ENCODE results near the gene MVP.
"Not testable (repeated sequence)": the region's sequence is repeated elsewhere in the genome, so short reads cannot be mapped to it uniquely, and the experiment has no call there.

The MVP gene

GRCh38 chr16:29843931-29844330, 23.7 kb downstream of the MVP start:
- no peak for DNase-seq (ENCODE audit: low read depth)

- no peak for DNase-seq (ENCODE audit: low read depth)
Measured at GRCh38 chr16:29844575-29845331, 24.5 kb downstream of the MVP start.

GRCh38 chr16:29845656-29846055, 25.4 kb downstream of the MVP start:
- no peak for DNase-seq (ENCODE audit: low read depth)

- DNase-seq (ENCODE audit: low read depth), result peak; percentile 75
Measured at GRCh38 chr16:29848420-29849297, 28.4 kb downstream of the MVP start.

GRCh38 chr16:29849505-29849904, 29.2 kb downstream of the MVP start:
- DNase-seq (ENCODE audit: low read depth), result no peak

- DNase-seq (ENCODE audit: low read depth), result no peak
Measured at GRCh38 chr16:29850998-29851397, 30.7 kb downstream of the MVP start.

- no peak for DNase-seq (ENCODE audit: low read depth)
Measured at GRCh38 chr16:29852654-29853053, 32.4 kb downstream of the MVP start.

GRCh38 chr16:29854520-29855100, 34.3 kb downstream of the MVP start:
- DNase-seq (ENCODE audit: low read depth), result no peak

- no peak for DNase-seq (ENCODE audit: low read depth)
Measured at GRCh38 chr16:29857133-29857760, 37.0 kb downstream of the MVP start.

- DNase-seq (ENCODE audit: low read depth), result no peak
Measured at GRCh38 chr16:29858149-29858849, 38.0 kb downstream of the MVP start.

- DNase-seq (ENCODE audit: low read depth), result no peak
Measured at GRCh38 chr16:29858974-29859373, 38.7 kb downstream of the MVP start.

GRCh38 chr16:29860218-29860617, 40.0 kb downstream of the MVP start:
- no peak for DNase-seq (ENCODE audit: low read depth)

GRCh38 chr16:29862383-29862883, 42.2 kb downstream of the MVP start:
- no peak for DNase-seq (ENCODE audit: low read depth)

- DNase-seq (ENCODE audit: low read depth), result peak; percentile 90
Measured at GRCh38 chr16:29862884-29863668, 42.8 kb downstream of the MVP start, which contains the start of gene CDIPT. CDIPT (minus strand) TSS chr16:29863226; CDS start chr16:29862857, 369 bp downstream.

- DNase-seq (ENCODE audit: low read depth), result no peak
Measured at GRCh38 chr16:29863669-29863984, 43.4 kb downstream of the MVP start.

GRCh38 chr16:29864205-29864604, 43.9 kb downstream of the MVP start:
- no peak for DNase-seq (ENCODE audit: low read depth)

GRCh38 chr16:29868396-29869009, 48.2 kb downstream of the MVP start:
- DNase-seq (ENCODE audit: low read depth), result no peak

GRCh38 chr16:29869067-29869466, 48.8 kb downstream of the MVP start:
- not testable (repeated sequence) for DNase-seq (ENCODE audit: low read depth)

GRCh38 chr16:29871822-29872546, 51.7 kb downstream of the MVP start:
- no peak for DNase-seq (ENCODE audit: low read depth)

- no peak for DNase-seq (ENCODE audit: low read depth)
Measured at GRCh38 chr16:29873319-29873718, 53.1 kb downstream of the MVP start.
